ENCODE measurements around the gene FAM170B. TPM values are rescaled to one million over a fixed set of nuclear protein-coding genes. Genes with fewer than 3 reads are reported as not detected.

Gene FAM170B
- polyA plus RNA-seq, 1 of the 3 experiments (the other 2 are of a cell fraction): not detected

GRCh38 chr10:49104323-49104722 lies 29.5 kb downstream of the FAM170B start:
- DNase-seq: no peak
- Histone ChIP-seq H3K27me3 (ENCODE audit: insufficient read depth) (no peaks in the 10 kb centered on the region), H3K36me3 (replicated peaks in 1 of 2; ENCODE audit: control insufficient read depth in 1 of 2, insufficient read depth in 2 of 2, low read length in 1 of 2) (no peaks in the 10 kb centered on the region), H3K4me1 (ENCODE audit: control insufficient read depth in 1 of 2, insufficient read depth in 2 of 2, low read depth in 1 of 2, low read length in 1 of 2) (peaks cover 0 to 9% of the 10 kb centered on the region in 2 experiments; a peak in 1 of 4 replicates), H3K9me2 (no peaks in the 10 kb centered on the region), H3K4me3 (ENCODE audit: low read depth in 2 of 2, low read length in 1 of 2) (no peak overlapping the region), H4K20me1 (ENCODE audit: insufficient read depth) (no peaks in the 10 kb centered on the region), H3F3A (replicated peaks; ENCODE audit: insufficient read depth) (no peaks in the 10 kb centered on the region), H3K9me3 (no peaks in the 10 kb centered on the region), H3K27ac (ENCODE audit: low read depth in 2 of 2, low read length in 1 of 2) (no peak overlapping the region), H3K9ac (no peak overlapping the region), H3K79me2 (ENCODE audit: insufficient read depth) (no peaks in the 10 kb centered on the region), H3K4me2 (no peak overlapping the region), H2AFZ (ENCODE audit: low read depth) (no peak overlapping the region)
- WGBS (ENCODE audit: low lambda C conversion rate): 58% methylated on average over 4 of the region's 5 CpGs
- POLR2A ChIA-PET: no interaction called here
- CTCF ChIA-PET: interaction anchor here (1.1 kb wide), 1 partner anchor 9 kb away, joined by 4 read pairs; no protein-coding TSS in a partner anchor
- TF ChIP-seq FOSL2 (IDR thresholded peaks at IDR 0.05; ENCODE audit: borderline replicate concordance, low read depth) (no peak), JUND (IDR thresholded peaks at IDR 0.05) (no peak), RFX5 (IDR thresholded peaks at IDR 0.05; ENCODE audit: low read length) (no peak), YY1 (IDR thresholded peaks at IDR 0.05; ENCODE audit: low read depth) (no peak), RCOR1 (IDR thresholded peaks at IDR 0.05; ENCODE audit: low read length) (no peak), SIN3A (IDR thresholded peaks at IDR 0.05; ENCODE audit: borderline replicate concordance, low read depth, low read length) (no peak), RAD21 (IDR thresholded peaks at IDR 0.05; ENCODE audit: low read length) (no peak), EP300 (IDR thresholded peaks at IDR 0.05; ENCODE audit: borderline replicate concordance in 1 of 2, low read depth in 1 of 2, low read length in 1 of 2) (no peak), MAX (IDR thresholded peaks at IDR 0.05; ENCODE audit: low read depth) (no peak), GABPA (IDR thresholded peaks at IDR 0.05; ENCODE audit: low read depth) (no peak), NRF1 (IDR thresholded peaks at IDR 0.05; ENCODE audit: low read depth, low read length) (no peak), GATA2 (CRISPR knock-in tag; IDR thresholded peaks at IDR 0.05) (no peak), EZH2phosphoT487 (IDR thresholded peaks at IDR 0.05; ENCODE audit: borderline replicate concordance, low read depth) (no peak), NFIC (IDR thresholded peaks at IDR 0.05; ENCODE audit: borderline replicate concordance) (no peak), MXI1 (IDR thresholded peaks at IDR 0.05; ENCODE audit: low read depth, low read length) (no peak), IRF3 (IDR thresholded peaks at IDR 0.05; ENCODE audit: low read depth, low read length) (no peak), ELF1 (IDR thresholded peaks at IDR 0.05) (no peak)
- TF ChIP-seq, protein P1, sequence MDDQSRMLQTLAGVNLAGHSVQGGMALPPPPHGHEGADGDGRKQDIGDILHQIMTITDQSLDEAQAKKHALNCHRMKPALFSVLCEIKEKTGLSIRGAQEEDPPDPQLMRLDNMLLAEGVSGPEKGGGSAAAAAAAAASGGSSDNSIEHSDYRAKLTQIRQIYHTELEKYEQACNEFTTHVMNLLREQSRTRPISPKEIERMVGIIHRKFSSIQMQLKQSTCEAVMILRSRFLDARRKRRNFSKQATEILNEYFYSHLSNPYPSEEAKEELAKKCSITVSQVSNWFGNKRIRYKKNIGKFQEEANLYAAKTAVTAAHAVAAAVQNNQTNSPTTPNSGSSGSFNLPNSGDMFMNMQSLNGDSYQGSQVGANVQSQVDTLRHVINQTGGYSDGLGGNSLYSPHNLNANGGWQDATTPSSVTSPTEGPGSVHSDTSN (IDR thresholded peaks at IDR 0.05): no peak
- TF ChIP-seq, protein P2, sequence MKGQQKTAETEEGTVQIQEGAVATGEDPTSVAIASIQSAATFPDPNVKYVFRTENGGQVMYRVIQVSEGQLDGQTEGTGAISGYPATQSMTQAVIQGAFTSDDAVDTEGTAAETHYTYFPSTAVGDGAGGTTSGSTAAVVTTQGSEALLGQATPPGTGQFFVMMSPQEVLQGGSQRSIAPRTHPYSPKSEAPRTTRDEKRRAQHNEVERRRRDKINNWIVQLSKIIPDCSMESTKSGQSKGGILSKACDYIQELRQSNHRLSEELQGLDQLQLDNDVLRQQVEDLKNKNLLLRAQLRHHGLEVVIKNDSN (IDR thresholded peaks at IDR 0.05; ENCODE audit: borderline replicate concordance, low read depth): no peak
- TF ChIP-seq, protein P3, sequence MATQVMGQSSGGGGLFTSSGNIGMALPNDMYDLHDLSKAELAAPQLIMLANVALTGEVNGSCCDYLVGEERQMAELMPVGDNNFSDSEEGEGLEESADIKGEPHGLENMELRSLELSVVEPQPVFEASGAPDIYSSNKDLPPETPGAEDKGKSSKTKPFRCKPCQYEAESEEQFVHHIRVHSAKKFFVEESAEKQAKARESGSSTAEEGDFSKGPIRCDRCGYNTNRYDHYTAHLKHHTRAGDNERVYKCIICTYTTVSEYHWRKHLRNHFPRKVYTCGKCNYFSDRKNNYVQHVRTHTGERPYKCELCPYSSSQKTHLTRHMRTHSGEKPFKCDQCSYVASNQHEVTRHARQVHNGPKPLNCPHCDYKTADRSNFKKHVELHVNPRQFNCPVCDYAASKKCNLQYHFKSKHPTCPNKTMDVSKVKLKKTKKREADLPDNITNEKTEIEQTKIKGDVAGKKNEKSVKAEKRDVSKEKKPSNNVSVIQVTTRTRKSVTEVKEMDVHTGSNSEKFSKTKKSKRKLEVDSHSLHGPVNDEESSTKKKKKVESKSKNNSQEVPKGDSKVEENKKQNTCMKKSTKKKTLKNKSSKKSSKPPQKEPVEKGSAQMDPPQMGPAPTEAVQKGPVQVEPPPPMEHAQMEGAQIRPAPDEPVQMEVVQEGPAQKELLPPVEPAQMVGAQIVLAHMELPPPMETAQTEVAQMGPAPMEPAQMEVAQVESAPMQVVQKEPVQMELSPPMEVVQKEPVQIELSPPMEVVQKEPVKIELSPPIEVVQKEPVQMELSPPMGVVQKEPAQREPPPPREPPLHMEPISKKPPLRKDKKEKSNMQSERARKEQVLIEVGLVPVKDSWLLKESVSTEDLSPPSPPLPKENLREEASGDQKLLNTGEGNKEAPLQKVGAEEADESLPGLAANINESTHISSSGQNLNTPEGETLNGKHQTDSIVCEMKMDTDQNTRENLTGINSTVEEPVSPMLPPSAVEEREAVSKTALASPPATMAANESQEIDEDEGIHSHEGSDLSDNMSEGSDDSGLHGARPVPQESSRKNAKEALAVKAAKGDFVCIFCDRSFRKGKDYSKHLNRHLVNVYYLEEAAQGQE (IDR thresholded peaks at IDR 0.05; ENCODE audit: low read depth, low read length): no peak

Data from SK-N-SH (cell line).